ENCODE results near the gene OPTC. TPM values are rescaled to one million over a fixed set of nuclear protein-coding genes. Genes with fewer than 3 reads are reported as not detected.

Gene OPTC
- total and polyA plus RNA-seq, 2 of the 8 experiments (the other 6 are each of a cell fraction or from before 2014, with no cell fraction given): 1.1 to 4.0 TPM

- H3K27ac ChIP-seq (ENCODE audit: low read depth, low read length): no peak overlapping the region
- TF ChIP-seq RAD21 (IDR thresholded peaks at IDR 0.05 in 1 of 2, conservative IDR thresholded peaks at IDR 0.05 in 1 of 2; ENCODE audit: low read depth in 2 of 2, low read length in 2 of 2) (no peak), SP1 (IDR thresholded peaks at IDR 0.05; ENCODE audit: low read depth, low read length) (no peak), TAF1 (IDR thresholded peaks at IDR 0.05; ENCODE audit: low read depth, low read length) (no peak), GTF2F1 (IDR thresholded peaks at IDR 0.05; ENCODE audit: borderline replicate concordance, low read depth, low read length) (no peak), RNF2 (IDR thresholded peaks at IDR 0.05; ENCODE audit: borderline replicate concordance, low read depth, low read length, missing control alignments, poor library complexity, severe bottlenecking) (no peak), KDM1A (IDR thresholded peaks at IDR 0.05; ENCODE audit: borderline replicate concordance, low read length) (no peak), GABPA (IDR thresholded peaks at IDR 0.05; ENCODE audit: borderline replicate concordance, insufficient read depth, low read length) (no peak), NANOG (IDR thresholded peaks at IDR 0.05; ENCODE audit: insufficient read depth, low read depth, low read length, poor library complexity, severe bottlenecking) (no peak), EZH2 (IDR thresholded peaks at IDR 0.05; ENCODE audit: low read depth, low read length, severe bottlenecking) (no peak)
- TF ChIP-seq, protein P1, sequence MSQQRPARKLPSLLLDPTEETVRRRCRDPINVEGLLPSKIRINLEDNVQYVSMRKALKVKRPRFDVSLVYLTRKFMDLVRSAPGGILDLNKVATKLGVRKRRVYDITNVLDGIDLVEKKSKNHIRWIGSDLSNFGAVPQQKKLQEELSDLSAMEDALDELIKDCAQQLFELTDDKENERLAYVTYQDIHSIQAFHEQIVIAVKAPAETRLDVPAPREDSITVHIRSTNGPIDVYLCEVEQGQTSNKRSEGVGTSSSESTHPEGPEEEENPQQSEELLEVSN (IDR thresholded peaks at IDR 0.05): no peak
- TF ChIP-seq, protein P2, sequence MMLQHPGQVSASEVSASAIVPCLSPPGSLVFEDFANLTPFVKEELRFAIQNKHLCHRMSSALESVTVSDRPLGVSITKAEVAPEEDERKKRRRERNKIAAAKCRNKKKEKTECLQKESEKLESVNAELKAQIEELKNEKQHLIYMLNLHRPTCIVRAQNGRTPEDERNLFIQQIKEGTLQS (IDR thresholded peaks at IDR 0.05; ENCODE audit: insufficient read depth, low read depth, low read length): no peak
These were observed 29.2 kb upstream of the OPTC start for GRCh38 chr1:203464743-203465142.

More at GRCh38 chr1:203464743-203465142, 29.2 kb upstream of the OPTC start:
- H3K36me3 ChIP-seq (ENCODE audit: control insufficient read depth in 2 of 4, insufficient read depth in 4 of 4, low read length in 3 of 4): no peaks in the 10 kb centered on the region
- no peak overlapping the region for H3K56ac ChIP-seq (replicated peaks; ENCODE audit: insufficient read length, low read depth, low read length)
- no peak overlapping the region for H4K91ac ChIP-seq (replicated peaks; ENCODE audit: insufficient read length, low read length)
- no peaks in the 10 kb centered on the region; a peak in 1 of 7 replicates for H3K27me3 ChIP-seq (replicated peaks in 1 of 4; ENCODE audit: control insufficient read depth in 3 of 4, extremely low read depth in 1 of 4, insufficient read depth in 3 of 4, low read length in 3 of 4)
- H3K18ac ChIP-seq (ENCODE audit: extremely low read depth, low read length): no peak overlapping the region
- FAIRE-seq (no peak), DNase-seq (ENCODE audit: low read depth in 1 of 2, low spot score in 2 of 2) (no peak)
- H3K23ac ChIP-seq (ENCODE audit: insufficient read length): no peak overlapping the region
- no peak overlapping the region for H3K4me3 ChIP-seq (ENCODE audit: extremely low read depth in 1 of 4, insufficient read depth in 2 of 4, low read depth in 3 of 4, low read length in 4 of 4)
- POLR2A ChIA-PET (ENCODE audit: partially characterized antibody): no interaction called here
- no peak overlapping the region for H3K4me2 ChIP-seq (ENCODE audit: insufficient read depth in 1 of 2, low read depth in 2 of 2, low read length in 2 of 2)
- no peaks in the 10 kb centered on the region for H3K23me2 ChIP-seq (ENCODE audit: low read depth, low read length)
- peaks cover 0 to 10% (median 3%) of the 10 kb centered on the region in 4 experiments; a peak in 4 of 7 replicates for H3K4me1 ChIP-seq (replicated peaks in 1 of 4; ENCODE audit: control insufficient read depth in 3 of 4, insufficient read depth in 4 of 4, low read length in 3 of 4)
- no peak overlapping the region for H2AFZ ChIP-seq (ENCODE audit: low read length)
- no peak overlapping the region for H2BK5ac ChIP-seq (ENCODE audit: low read depth, low read length)
- H3K79me2 ChIP-seq (ENCODE audit: control insufficient read depth in 1 of 2, insufficient read depth in 2 of 2, low read length in 2 of 2): no peaks in the 10 kb centered on the region
- no peak overlapping the region for H3K4ac ChIP-seq (replicated peaks; ENCODE audit: insufficient read length, low read depth, low read length)
- H3K79me1 ChIP-seq (ENCODE audit: low read depth, low read length): no peaks in the 10 kb centered on the region
- H3K14ac ChIP-seq (ENCODE audit: insufficient read length): no peak overlapping the region
- H2BK120ac ChIP-seq (replicated peaks; ENCODE audit: low read depth, low read length): no peak overlapping the region
- no peaks in the 10 kb centered on the region for H3K9me3 ChIP-seq (ENCODE audit: insufficient read depth in 2 of 2, low read depth in 1 of 2, low read length in 1 of 2)
- H2BK12ac ChIP-seq (ENCODE audit: low read depth, low read length): no peak overlapping the region
- no peak overlapping the region for H2BK20ac ChIP-seq (ENCODE audit: low read length)
- no peaks in the 10 kb centered on the region for H4K20me1 ChIP-seq (replicated peaks in 1 of 2; ENCODE audit: control insufficient read depth in 1 of 2, insufficient read depth in 2 of 2, low read length in 2 of 2)
- H3K9ac ChIP-seq (replicated peaks in 1 of 4; ENCODE audit: extremely low read depth in 1 of 4, low read depth in 3 of 4, low read length in 3 of 4): no peak overlapping the region
- H2BK15ac ChIP-seq (ENCODE audit: low read length): no peak overlapping the region
- no peak overlapping the region for H4K8ac ChIP-seq (ENCODE audit: extremely low read depth, insufficient read depth, low read length)
- CTCF ChIA-PET (ENCODE audit: partially characterized antibody): interaction anchor here (0.7 to 23.5 kb wide), 10 partner anchors 12 to 248 kb away, joined by 3 to 330 read pairs (median 6); partner anchors contain the start of genes FMOD and PRELP
- no peak overlapping the region for H4K5ac ChIP-seq (ENCODE audit: insufficient read length, low read depth, low read length)
- no peak overlapping the region for H2AK5ac ChIP-seq (ENCODE audit: low read depth, low read length)
- WGBS, 2 experiments (ENCODE audit: extremely low coverage in 1 of 2, insufficient coverage in 1 of 2, insufficient read length in 1 of 2, insufficient replicate concordance in 2 of 2, low coverage in 1 of 2, low lambda C conversion rate in 2 of 2, missing lambda C conversion rate in 1 of 2): 88% methylated on average over 3 of the region's 3 CpGs; no CpG with 5 or more reads in 1 of the 2 experiments
